ENCODE measurements around the gene ZBTB12. TPM values are rescaled to one million over a fixed set of nuclear protein-coding genes. Genes with fewer than 3 reads are reported as not detected.
"Not testable (repeated sequence)": the region's sequence is repeated elsewhere in the genome, so short reads cannot be mapped to it uniquely, and the experiment has no call there.

Gene ZBTB12
- polyA plus RNA-seq, 3 donors, result 0.11 TPM; not detected in 2

DNA sequence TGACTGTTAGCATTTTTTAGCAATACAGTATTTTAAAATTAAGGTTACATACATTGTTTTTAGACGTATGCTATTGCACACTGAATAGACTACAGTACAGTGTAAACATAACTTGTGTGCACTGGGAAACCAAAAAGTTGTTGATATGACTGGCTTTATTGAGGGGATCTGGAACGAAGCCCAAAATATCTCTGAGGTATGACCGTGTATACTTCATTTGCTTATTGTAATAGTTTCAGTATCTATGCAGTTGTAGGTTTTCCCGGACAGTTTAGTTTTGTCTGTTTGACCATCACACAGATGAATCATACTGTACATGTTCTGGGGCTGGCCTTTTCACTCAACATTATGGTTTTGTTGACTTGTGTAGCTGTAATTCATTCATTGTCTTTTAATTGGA is 6.9 kb upstream of the ZBTB12 start:
- Histone ChIP-seq H3K4me2 (replicated peaks; ENCODE audit: extremely low read depth, low read length, poor library complexity, severe bottlenecking) (no peak overlapping the region), H4K20me1 (ENCODE audit: insufficient read depth, low read length) (no peaks in the 10 kb centered on the region), H2AFZ (ENCODE audit: insufficient read depth, low read depth, low read length, poor library complexity, severe bottlenecking) (no peak overlapping the region), H3K4me1 (ENCODE audit: control insufficient read depth in 1 of 2, insufficient read depth in 2 of 2, low read length in 2 of 2) (peaks cover 6 to 7% of the 10 kb centered on the region in 2 donors), H3K27ac (ENCODE audit: low read depth in 1 of 2, low read length in 2 of 2) (no peak overlapping the region), H3K79me2 (ENCODE audit: insufficient read depth, low read length) (no peaks in the 10 kb centered on the region), H3K9ac (ENCODE audit: insufficient read depth, low read length, poor library complexity, severe bottlenecking) (no peak overlapping the region), H3K4me3 (replicated peaks in 1 of 3; ENCODE audit: low read depth in 2 of 3, low read length in 3 of 3) (no peak overlapping the region), H3K36me3 (replicated peaks in 1 of 2; ENCODE audit: control insufficient read depth in 1 of 2, insufficient read depth in 2 of 2, low read length in 2 of 2) (no peaks in the 10 kb centered on the region), H3K27me3 (ENCODE audit: control insufficient read depth in 2 of 2, insufficient read depth in 2 of 2, low read length in 2 of 2) (no peaks in the 10 kb centered on the region), H3K9me3 (replicated peaks in 1 of 2; ENCODE audit: control insufficient read depth in 1 of 2, insufficient read depth in 1 of 2, low read length in 2 of 2) (no peaks in the 10 kb centered on the region)
- peaks cover 0 to 2% (median 0%) of the 10 kb centered on the region in 7 donors for H3K9me3 Mint-ChIP-seq
- peaks cover 13% of the 10 kb centered on the region for H3K4me1 Mint-ChIP-seq
- peaks cover 4 to 20% (median 9%) of the 10 kb centered on the region in 3 donors for H3K27me3 Mint-ChIP-seq (ENCODE audit: low read depth in 3 of 3)
- intact Hi-C loops (cut with micrococcal nuclease), result loop anchor here in 1 of 2 donors (5.0 kb wide), 1 partner anchor 34 kb away; no protein-coding TSS in a partner anchor
- no peak overlapping the region for H3K4me3 Mint-ChIP-seq
- H3K27ac Mint-ChIP-seq, result no peak overlapping the region
- TF ChIP-seq, protein P1, sequence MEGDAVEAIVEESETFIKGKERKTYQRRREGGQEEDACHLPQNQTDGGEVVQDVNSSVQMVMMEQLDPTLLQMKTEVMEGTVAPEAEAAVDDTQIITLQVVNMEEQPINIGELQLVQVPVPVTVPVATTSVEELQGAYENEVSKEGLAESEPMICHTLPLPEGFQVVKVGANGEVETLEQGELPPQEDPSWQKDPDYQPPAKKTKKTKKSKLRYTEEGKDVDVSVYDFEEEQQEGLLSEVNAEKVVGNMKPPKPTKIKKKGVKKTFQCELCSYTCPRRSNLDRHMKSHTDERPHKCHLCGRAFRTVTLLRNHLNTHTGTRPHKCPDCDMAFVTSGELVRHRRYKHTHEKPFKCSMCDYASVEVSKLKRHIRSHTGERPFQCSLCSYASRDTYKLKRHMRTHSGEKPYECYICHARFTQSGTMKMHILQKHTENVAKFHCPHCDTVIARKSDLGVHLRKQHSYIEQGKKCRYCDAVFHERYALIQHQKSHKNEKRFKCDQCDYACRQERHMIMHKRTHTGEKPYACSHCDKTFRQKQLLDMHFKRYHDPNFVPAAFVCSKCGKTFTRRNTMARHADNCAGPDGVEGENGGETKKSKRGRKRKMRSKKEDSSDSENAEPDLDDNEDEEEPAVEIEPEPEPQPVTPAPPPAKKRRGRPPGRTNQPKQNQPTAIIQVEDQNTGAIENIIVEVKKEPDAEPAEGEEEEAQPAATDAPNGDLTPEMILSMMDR (IDR thresholded peaks at IDR 0.05), result no peak
- DNase-seq, result no peak
- peaks cover 0 to 3% of the 10 kb centered on the region in 2 donors for H3K36me3 Mint-ChIP-seq
- WGBS (ENCODE audit: insufficient coverage), result no CpG with 5 or more reads among the region's 4 CpGs

DNA sequence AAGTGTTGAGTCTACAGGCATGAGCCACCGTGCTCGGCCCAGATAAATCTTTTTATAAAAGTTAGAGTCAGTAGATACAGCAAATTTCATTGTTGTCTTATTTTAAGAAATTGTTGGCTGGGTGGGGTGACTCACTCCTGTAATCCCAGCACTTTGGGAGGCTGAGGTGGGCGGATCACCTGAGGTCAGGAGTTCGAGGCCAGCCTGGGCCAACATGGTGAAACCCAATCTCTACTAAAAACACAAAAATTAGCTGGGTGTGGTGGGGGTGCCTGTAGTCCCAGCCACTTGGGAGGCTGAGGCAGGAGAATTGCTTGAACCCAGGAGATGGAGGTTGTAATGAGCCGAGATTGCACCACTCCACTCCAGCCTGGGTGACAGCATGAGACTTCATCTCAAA is 6.4 kb upstream of the ZBTB12 start:
- not testable (repeated sequence) for H3K4me2 ChIP-seq (replicated peaks; ENCODE audit: extremely low read depth, low read length, poor library complexity, severe bottlenecking); H3K36me3 Mint-ChIP-seq; H3K9ac ChIP-seq (ENCODE audit: insufficient read depth, low read length, poor library complexity, severe bottlenecking); H2AFZ ChIP-seq (ENCODE audit: insufficient read depth, low read depth, low read length, poor library complexity, severe bottlenecking); H3K27me3 ChIP-seq (ENCODE audit: control insufficient read depth in 2 of 2, insufficient read depth in 2 of 2, low read length in 2 of 2); DNase-seq; H3K27ac ChIP-seq (ENCODE audit: low read depth in 1 of 2, low read length in 2 of 2); H3K36me3 ChIP-seq (replicated peaks in 1 of 2; ENCODE audit: control insufficient read depth in 1 of 2, insufficient read depth in 2 of 2, low read length in 2 of 2); H3K4me1 ChIP-seq (ENCODE audit: control insufficient read depth in 1 of 2, insufficient read depth in 2 of 2, low read length in 2 of 2); H3K9me3 Mint-ChIP-seq; H3K79me2 ChIP-seq (ENCODE audit: insufficient read depth, low read length); H3K4me3 ChIP-seq (replicated peaks in 1 of 3; ENCODE audit: low read depth in 2 of 3, low read length in 3 of 3); H3K9me3 ChIP-seq (replicated peaks in 1 of 2; ENCODE audit: control insufficient read depth in 1 of 2, insufficient read depth in 1 of 2, low read length in 2 of 2); H3K4me3 Mint-ChIP-seq; H4K20me1 ChIP-seq (ENCODE audit: insufficient read depth, low read length)
- H3K4me1 Mint-ChIP-seq, result peaks cover 15% of the 10 kb centered on the region
- WGBS (ENCODE audit: insufficient coverage), result 100% methylated on average over 2 of the region's 5 CpGs
- peaks cover 4 to 23% (median 12%) of the 10 kb centered on the region in 3 donors for H3K27me3 Mint-ChIP-seq (ENCODE audit: low read depth in 3 of 3)
- intact Hi-C loops (cut with micrococcal nuclease), result loop anchor here in 1 of 2 donors (5.0 kb wide), 1 partner anchor 34 kb away; no protein-coding TSS in a partner anchor
- H3K27ac Mint-ChIP-seq, result peak overlapping the region in 1 of 7 donors; percentile 69

All from CD14-positive monocyte (primary cell).